K562 (cell line): Measurements from ENCODE around the gene USP43. TPM values are rescaled to one million over a fixed set of nuclear protein-coding genes. Genes with fewer than 3 reads are reported as not detected.

Experiments
- ATAC-seq: fragments of 200-7000 bp; cut with Tn5 transposase; 3 replicates; pipeline ENCODE4 v1.9.1; 2020; ENCODE audit warnings: moderate library complexity
- BruUV-seq: library from RNA; stranded (reverse); fragments of 400-500 nt; replicated peaks from 2 replicates; lab custom pipeline; 2021; lab: Mats Ljungman, UMichigan
- CTCF ChIA-PET: fragments of 300-600 bp; formaldehyde crosslinking; extraction: SDS; loops from one replicate; lab custom pipeline; 2021; ENCODE audit warnings: low intra/inter-chr PET ratio; lab: Yijun Ruan, JAX
- POLR2A ChIA-PET: fragments of 300-600, 350-650 bp; sonication (Branson Sonifier 250); formaldehyde crosslinking; extraction: SDS; loops from one replicate; lab custom pipeline; 2021; ENCODE audit warnings: antibody characterized with exemption, inconsistent platforms; lab: Yijun Ruan, JAX
- DNase-seq, 4 experiments: peaks; one replicate each; pipeline versions ENCODE4 v3.0.0 to v3.0.0-alpha.2; 2011 to 2018; ENCODE audit warnings: low spot score in 3 of 4, mixed read lengths in 3 of 4; ENCODE audit errors: extremely low read depth in 1 of 4
- FAIRE-seq: peaks from 2 replicates; lab custom pipeline; 2011; peaks lifted over from hg19 to GRCh38; lab: Jason Lieb, UNC
- H2AFZ ChIP-seq: 2 replicates; pipeline ENCODE4 v1.6.0; 2011; ENCODE audit warnings: low read depth, low read length, control low read depth, inconsistent platforms
- H3K27ac ChIP-seq: fragments of 200-600 bp; 3 replicates; pipeline ENCODE4 v1.8.0; 2011; ENCODE audit warnings: low read depth, mild to moderate bottlenecking, control low read depth, inconsistent platforms, low read length, moderate library complexity, mixed read lengths; ENCODE audit errors: extremely low read depth
- H3K27me3 ChIP-seq, 2 experiments: fragments of 300-600 bp in 1 of 2; 2 replicates in 1 of 2; 3 replicates in 1 of 2; pipeline versions ENCODE4 v1.6.0 to v1.8.0; 2011; ENCODE audit warnings: inconsistent platforms in 2 of 2, low read length in 2 of 2, mild to moderate bottlenecking in 1 of 2, mixed read lengths in 1 of 2, moderate library complexity in 1 of 2; ENCODE audit not compliant: control insufficient read depth in 2 of 2, insufficient read depth in 2 of 2
- H3K36me3 ChIP-seq: fragments of 300-600 bp; 3 replicates; pipeline ENCODE4 v1.8.0; 2011; ENCODE audit warnings: mild to moderate bottlenecking, low read length, inconsistent platforms; ENCODE audit not compliant: control insufficient read depth, insufficient read depth
- H3K4me1 ChIP-seq, 2 experiments: fragments of 200-600 bp in 1 of 2; replicated peaks in 1 of 2; 2 replicates in 1 of 2; 3 replicates in 1 of 2; pipeline versions ENCODE4 v1.5.1 to v1.8.0; 2011; ENCODE audit warnings: inconsistent platforms in 2 of 2, low read length in 2 of 2, mild to moderate bottlenecking in 1 of 2, mixed read lengths in 1 of 2, moderate library complexity in 1 of 2; ENCODE audit not compliant: control insufficient read depth in 2 of 2, insufficient read depth in 2 of 2
- H3K4me2 ChIP-seq: 2 replicates; pipeline ENCODE4 v1.6.1; 2011; ENCODE audit warnings: low read length, control low read depth, inconsistent platforms, mixed read lengths; ENCODE audit not compliant: insufficient read depth
- H3K4me3 ChIP-seq: fragments of 200-600 bp; sonication (generic), shearing (Covaris generic); 2 replicates; pipeline ENCODE4 v1.5.1; 2016; ENCODE audit warnings: control low read depth, inconsistent platforms
- H3K79me2 ChIP-seq: fragments of 200-600 bp; 3 replicates; pipeline ENCODE4 v1.8.0; 2011; ENCODE audit warnings: low read length, inconsistent platforms; ENCODE audit not compliant: control insufficient read depth, insufficient read depth
- H3K9ac ChIP-seq, 2 experiments: 2 replicates each; pipeline versions ENCODE4 v1.6.0 to v1.6.1; 2011; ENCODE audit warnings: low read depth in 2 of 2, low read length in 2 of 2, control low read depth in 1 of 2, inconsistent platforms in 1 of 2, mild to moderate bottlenecking in 1 of 2, mixed read lengths in 1 of 2; ENCODE audit not compliant: insufficient read depth in 1 of 2
- H3K9me1 ChIP-seq: one replicate; pipeline ENCODE4 v1.6.0; 2011; ENCODE audit warnings: inconsistent platforms, mild to moderate bottlenecking, low read length, moderate library complexity; ENCODE audit not compliant: control insufficient read depth, insufficient read depth
- H3K9me3 ChIP-seq: replicated peaks from 2 replicates; pipeline ENCODE4 v1.5.1; 2011; ENCODE audit warnings: low read depth, low read length, inconsistent platforms; ENCODE audit not compliant: control insufficient read depth, insufficient read depth
- H4K20me1 ChIP-seq: replicated peaks from 2 replicates; pipeline ENCODE4 v1.6.1; 2011; ENCODE audit warnings: low read length, inconsistent platforms, mixed read lengths; ENCODE audit not compliant: control insufficient read depth, insufficient read depth
- BACH1 ChIP-seq: fragments of 200-800 bp; sonication (Bioruptor generic); IDR thresholded peaks from 2 replicates; pipeline ENCODE4 v1.6.1; 2016; ENCODE audit warnings: missing genetic modification characterization, missing compliant biosample characterization
- BRF1 ChIP-seq: IDR thresholded peaks from 3 replicates; pipeline ENCODE4 v1.6.1; 2011; ENCODE audit warnings: borderline replicate concordance, mild to moderate bottlenecking; ENCODE audit not compliant: insufficient read length; ENCODE audit errors: extremely low read depth
- GABPB1 ChIP-seq: sonication (generic); formaldehyde crosslinking; IDR thresholded peaks from 2 replicates; pipeline ENCODE4 v1.8.0; 2022; ENCODE audit warnings: mild to moderate bottlenecking, missing genetic modification reagents
- JUN ChIP-seq, 2 experiments: sonication (generic) in 1 of 2; formaldehyde crosslinking in 1 of 2; IDR thresholded peaks; 2 replicates each; pipeline versions ENCODE4 v1.6.1 to v1.8.0; 2012 to 2022; ENCODE audit warnings: borderline replicate concordance in 2 of 2, mild to moderate bottlenecking in 2 of 2, improper control_type of control experiment in 1 of 2, low read depth in 1 of 2, low read length in 1 of 2, missing genetic modification reagents in 1 of 2
- POLR2AphosphoS5 ChIP-seq: IDR thresholded peaks from 2 replicates; pipeline ENCODE4 v1.6.1; 2011; ENCODE audit warnings: mild to moderate bottlenecking, low read depth, low read length, moderate library complexity; ENCODE audit not compliant: control insufficient read depth, insufficient read depth
- POU5F1 ChIP-seq: fragments of 150-350 bp; IDR thresholded peaks from 2 replicates; pipeline ENCODE4 v1.6.1; 2014; ENCODE audit warnings: borderline replicate concordance, low read length, low read depth, mild to moderate bottlenecking; ENCODE audit not compliant: partially characterized antibody
- TCF15 ChIP-seq: fragments of 250-450 bp; sonication (Bioruptor Pico); IDR thresholded peaks from 2 replicates; pipeline ENCODE4 v1.8.0; 2022; ENCODE audit warnings: moderate library complexity, mild to moderate bottlenecking, inconsistent platforms
- ZMIZ1 ChIP-seq, 2 experiments: fragments of 150-350 bp in 1 of 2; IDR thresholded peaks; 2 replicates each; pipeline ENCODE4 v1.6.1; 2012 to 2016; ENCODE audit warnings: low read depth in 2 of 2, low read length in 2 of 2, mild to moderate bottlenecking in 1 of 2, moderate library complexity in 1 of 2
- ZNF655 ChIP-seq: fragments of 250-450 bp; sonication (Bioruptor Pico); IDR thresholded peaks from 2 replicates; pipeline ENCODE4 v1.5.0; 2021
- ZSCAN29 ChIP-seq: fragments of 450-650 bp; IDR thresholded peaks from 2 replicates; pipeline ENCODE4 v1.6.1; 2017
- WGBS: fragments of 100-300 bp; shearing (Covaris generic); methylation state at CpG from one replicate; pipeline ENCODE4 v1.1.6; 2016; ENCODE audit warnings: low coverage, mixed read lengths; ENCODE audit not compliant: insufficient coverage; ENCODE audit errors: missing lambda C conversion rate; 5-methylcytosine and 5-hydroxymethylcytosine counted together
- in situ Hi-C: fragments of 300-500 bp; cut with MboI; formaldehyde crosslinking; loops from 4 replicates; pipeline ENCODE4 v1.15.0; 2018; ENCODE audit warnings: inconsistent platforms, mixed read lengths
- intact Hi-C: fragments of 100-400 bp; cut with micrococcal nuclease; formaldehyde crosslinking; loops from 2 replicates; pipeline ENCODE4 v1.14.2; 2022
- polyA plus RNA-seq, 8 experiments: library from polyadenylated mRNA; depleted of rRNA in 4 of 8; stranded (reverse) in 5 of 8; unstranded in 3 of 8; fragments of >200 nt; fragmentation: Nextera tagmentation in 2 of 8; fragmentation: Illumina TruSeq in 1 of 8; extraction: Ambion mirVana in 2 of 8; extraction: Trizol in 1 of 8; gene quantifications; 2 replicates each; pipeline versions ENCODE4 v1.2.1 to v1.2.3, GENCODE V29; 2011 to 2014; ENCODE audit warnings: inconsistent platforms in 1 of 8, missing spikeins in 1 of 8
- total RNA-seq, 7 experiments: library from RNA; depleted of rRNA in 6 of 7; stranded (reverse); fragments of >200 nt in 6 of 7; fragmentation: Illumina TruSeq in 2 of 7; extraction: Trizol in 2 of 7; gene quantifications; 2 replicates each; pipeline versions ENCODE4 v1.2.1 to v1.2.3, GENCODE V29; 2011 to 2021; ENCODE audit warnings: low replicate concordance in 1 of 7

Gene USP43
- total and polyA plus RNA-seq, 9 of the 15 experiments (the other 6 are each of a cell fraction or from before 2014, with no cell fraction given) = 0.01 to 0.18 (median 0.06) TPM; not detected in 1

GRCh38 chr17:9671559-9671958 lies 26.2 kb downstream of the USP43 start:
- intact Hi-C loops = no loop called here
- POLR2A ChIA-PET = no interaction called here
- H3K27me3 ChIP-seq = no peaks in the 10 kb centered on the region; a peak in 1 of 5 replicates
- no peaks in the 10 kb centered on the region for H3K4me1 ChIP-seq
- ATAC-seq (no peak), DNase-seq (no peak)
- no peak overlapping the region for H2AFZ ChIP-seq
- no peaks in the 10 kb centered on the region for H3K36me3 ChIP-seq
- CTCF ChIA-PET = no interaction called here
- no peak overlapping the region for H3K27ac ChIP-seq
- whole genome bisulfite sequencing = 0% methylated on average over 4 of the region's 4 CpGs
- TF ChIP-seq BRF1 (no peak), TCF15 (no peak)
- TF ChIP-seq, all 486 proteins: peak for 0
- FAIRE-seq = no peak
- Histone ChIP-seq H4K20me1 (no peaks in the 10 kb centered on the region), H3K9me1 (no peaks in the 10 kb centered on the region), H3K79me2 (no peaks in the 10 kb centered on the region), H3K4me2 (no peak overlapping the region), H3K4me3 (no peak overlapping the region), H3K9ac (no peak overlapping the region), H3K9me3 (no peaks in the 10 kb centered on the region)
- in situ Hi-C loops = no loop called here
- BruUV-seq = no TSS peak

GRCh38 chr17:9672266-9672665 lies 26.9 kb downstream of the USP43 start:
- POLR2A ChIA-PET = no interaction called here
- H3K9me1 ChIP-seq = no peaks in the 10 kb centered on the region
- no peaks in the 10 kb centered on the region for H4K20me1 ChIP-seq
- no peak overlapping the region for H3K4me2 ChIP-seq
- no peak for DNase-seq
- H3K4me1 ChIP-seq = no peaks in the 10 kb centered on the region
- 2% methylated on average over 8 of the region's 8 CpGs for WGBS
- CTCF ChIA-PET = no interaction called here
- ATAC-seq = no peak
- H2AFZ ChIP-seq = no peak overlapping the region
- H3K36me3 ChIP-seq = no peaks in the 10 kb centered on the region
- no peak overlapping the region for H3K4me3 ChIP-seq
- H3K9ac ChIP-seq = no peak overlapping the region
- H3K27me3 ChIP-seq = no peaks in the 10 kb centered on the region; a peak in 1 of 5 replicates
- FAIRE-seq = no peak
- no peaks in the 10 kb centered on the region for H3K9me3 ChIP-seq
- BruUV-seq = no TSS peak
- intact Hi-C loops (no loop called here), in situ Hi-C loops (no loop called here)
- no peak overlapping the region for H3K27ac ChIP-seq
- no peaks in the 10 kb centered on the region for H3K79me2 ChIP-seq
- no peak for TF ChIP-seq BACH1 (tag)
- TF ChIP-seq ZSCAN29 = no peak
- no peak for TF ChIP-seq POLR2AphosphoS5
- no peak for TF ChIP-seq ZNF655 (CRISPR knock-in tag)
- no peak for TF ChIP-seq ZMIZ1 (IDR thresholded peaks at IDR 0.05; ENCODE audit: low read depth in 2 of 2, low read length in 2 of 2)
- TF ChIP-seq POU5F1 = no peak
- TF ChIP-seq GABPB1 (CRISPR knock-in tag) = no peak
- no peak for TF ChIP-seq JUN (IDR thresholded peaks at IDR 0.05; ENCODE audit: borderline replicate concordance, low read depth, low read length)
- no peak for TF ChIP-seq JUN (CRISPR knock-in tag; IDR thresholded peaks at IDR 0.05; ENCODE audit: borderline replicate concordance)
